Measurements from ENCODE around the gene TMEM161A. TPM values are rescaled to one million over a fixed set of nuclear protein-coding genes. Genes with fewer than 3 reads are reported as not detected.
"Not testable (repeated sequence)": the region's sequence is repeated elsewhere in the genome, so short reads cannot be mapped to it uniquely, and the experiment has no call there.

Gene TMEM161A
- total RNA-seq, 1 donor from 2014 or later = 16.2 TPM

- peak; percentile 89 for DNase-seq
- H3K36me3 Mint-ChIP-seq (ENCODE audit: unreplicated experiment) = no peaks in the 10 kb centered on the region
- peak overlapping the region; percentile 90 for H3K27ac Mint-ChIP-seq (ENCODE audit: unreplicated experiment)
- H3K4me1 Mint-ChIP-seq (ENCODE audit: low read depth, unreplicated experiment) = peaks cover 4% of the 10 kb centered on the region
- peak overlapping the region; percentile 79 for H3K4me3 Mint-ChIP-seq (ENCODE audit: unreplicated experiment)
- H3K27me3 Mint-ChIP-seq (ENCODE audit: unreplicated experiment) = peaks cover 12% of the 10 kb centered on the region
- H3K9me3 Mint-ChIP-seq (ENCODE audit: unreplicated experiment) = peaks cover 2% of the 10 kb centered on the region
- no peak for TF ChIP-seq CTCF (IDR thresholded peaks at IDR 0.05; ENCODE audit: partially characterized antibody, unreplicated experiment)
Observed at GRCh38 chr19:19105365-19106055, 32.8 kb downstream of the TMEM161A start.

GRCh38 chr19:19103167-19103566, 35.1 kb downstream of the TMEM161A start:
- H3K36me3 Mint-ChIP-seq (ENCODE audit: unreplicated experiment) = no peaks in the 10 kb centered on the region
- H3K9me3 Mint-ChIP-seq (ENCODE audit: unreplicated experiment) = no peaks in the 10 kb centered on the region
- no peak overlapping the region for H3K27ac Mint-ChIP-seq (ENCODE audit: unreplicated experiment)
- H3K4me1 Mint-ChIP-seq (ENCODE audit: low read depth, unreplicated experiment) = peaks cover 4% of the 10 kb centered on the region
- H3K4me3 Mint-ChIP-seq (ENCODE audit: unreplicated experiment) = no peak overlapping the region
- H3K27me3 Mint-ChIP-seq (ENCODE audit: unreplicated experiment) = peaks cover 5% of the 10 kb centered on the region
- DNase-seq = no peak
- TF ChIP-seq CTCF (IDR thresholded peaks at IDR 0.05; ENCODE audit: partially characterized antibody, unreplicated experiment) = no peak

- not testable (repeated sequence) for H3K4me3 Mint-ChIP-seq (ENCODE audit: unreplicated experiment); H3K4me1 Mint-ChIP-seq (ENCODE audit: low read depth, unreplicated experiment); DNase-seq; H3K27ac Mint-ChIP-seq (ENCODE audit: unreplicated experiment); H3K36me3 Mint-ChIP-seq (ENCODE audit: unreplicated experiment); H3K9me3 Mint-ChIP-seq (ENCODE audit: unreplicated experiment); H3K27me3 Mint-ChIP-seq (ENCODE audit: unreplicated experiment)
Observed at GRCh38 chr19:19102566-19102965, 35.7 kb downstream of the TMEM161A start.

DNA sequence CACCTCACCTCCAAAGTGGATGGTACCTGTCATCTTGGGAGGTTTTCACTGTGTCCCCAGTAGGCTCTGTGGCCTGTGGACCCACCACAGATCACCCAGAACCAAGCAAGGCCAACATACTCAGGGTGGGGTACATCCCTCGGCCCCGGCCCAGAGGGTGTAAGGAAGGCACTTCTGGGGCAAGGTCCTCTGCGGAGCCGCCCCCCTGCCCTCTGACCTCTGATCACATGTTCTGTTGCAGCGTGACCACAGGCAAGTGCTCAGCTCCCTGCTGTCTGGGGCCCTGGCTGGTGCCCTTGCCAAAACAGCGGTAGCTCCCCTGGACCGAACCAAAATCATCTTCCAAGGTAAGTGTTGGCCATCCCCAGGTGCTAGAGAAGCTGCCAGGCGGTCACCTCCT, 36.7 kb downstream of the TMEM161A start:
- no peak for DNase-seq
- no peak overlapping the region for H3K4me3 Mint-ChIP-seq (ENCODE audit: unreplicated experiment)
- H3K36me3 Mint-ChIP-seq (ENCODE audit: unreplicated experiment) = no peaks in the 10 kb centered on the region
- no peaks in the 10 kb centered on the region for H3K9me3 Mint-ChIP-seq (ENCODE audit: unreplicated experiment)
- H3K27me3 Mint-ChIP-seq (ENCODE audit: unreplicated experiment) = peaks cover 5% of the 10 kb centered on the region
- peaks cover 4% of the 10 kb centered on the region for H3K4me1 Mint-ChIP-seq (ENCODE audit: low read depth, unreplicated experiment)
- TF ChIP-seq CTCF (IDR thresholded peaks at IDR 0.05; ENCODE audit: partially characterized antibody, unreplicated experiment) = no peak
- H3K27ac Mint-ChIP-seq (ENCODE audit: unreplicated experiment) = no peak overlapping the region

DNA sequence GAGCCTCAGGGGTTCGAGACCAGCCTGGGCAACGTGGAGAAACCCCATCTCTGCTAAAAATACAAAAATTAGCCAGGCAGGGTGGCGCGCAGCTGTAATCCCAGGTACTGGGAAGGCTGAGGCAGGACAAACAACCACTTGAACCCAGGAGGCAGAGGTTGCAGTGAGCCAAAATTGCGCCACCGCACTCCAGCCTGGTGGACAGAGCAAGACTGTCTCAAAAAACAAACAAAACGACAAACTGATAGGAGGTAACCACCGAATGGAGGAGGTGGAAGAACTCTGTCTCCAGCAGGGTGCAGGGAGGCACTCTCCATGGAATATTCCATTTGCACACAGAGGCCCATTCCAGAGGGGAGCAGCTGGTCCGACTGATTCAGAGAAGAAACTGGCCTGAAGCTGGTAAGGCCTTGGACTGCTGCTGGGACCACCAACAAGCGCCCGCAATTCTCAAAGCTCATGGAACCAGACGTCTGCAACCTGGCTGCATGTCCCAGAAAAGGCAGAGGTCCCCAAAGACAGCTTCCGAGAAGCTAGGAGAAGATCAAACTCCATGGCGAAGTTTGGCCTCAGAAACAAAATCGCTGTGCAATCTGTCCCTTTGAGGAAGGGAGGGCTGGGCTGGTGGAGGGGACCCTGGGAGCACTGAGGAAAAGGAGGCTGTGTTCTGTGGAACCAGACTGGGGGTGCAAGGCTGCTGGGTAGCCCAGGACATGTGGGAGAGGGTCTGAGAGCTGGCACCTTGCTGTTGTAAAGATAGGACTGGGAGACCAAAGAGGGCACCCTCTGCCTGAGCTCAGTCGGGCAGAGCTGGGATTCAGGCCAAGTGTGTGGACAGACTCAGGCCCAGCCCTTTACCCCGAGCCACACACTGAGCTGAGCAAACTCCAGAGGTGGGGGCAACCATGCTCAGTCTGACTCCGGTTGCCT, 39.3 kb downstream of the TMEM161A start:
- H3K4me3 Mint-ChIP-seq (ENCODE audit: unreplicated experiment) = no peak overlapping the region

More for the DNA sequence above, 39.3 kb downstream of the TMEM161A start:
- Mint-ChIP-seq H3K27me3 (ENCODE audit: unreplicated experiment) (peaks cover 3% of the 10 kb centered on the region), H3K9me3 (ENCODE audit: unreplicated experiment) (no peaks in the 10 kb centered on the region), H3K27ac (ENCODE audit: unreplicated experiment) (no peak overlapping the region), H3K36me3 (ENCODE audit: unreplicated experiment) (no peaks in the 10 kb centered on the region), H3K4me1 (ENCODE audit: low read depth, unreplicated experiment) (no peaks in the 10 kb centered on the region)
- no peak for TF ChIP-seq CTCF (IDR thresholded peaks at IDR 0.05; ENCODE audit: partially characterized antibody, unreplicated experiment)
- DNase-seq = no peak
